C4-2B (cell line): Measurements from ENCODE around the gene PRPF19.

Source experiments
- CTCF ChIP-seq: fragments of 450-650 bp; conservative IDR thresholded peaks from 2 replicates; pipeline ENCODE4 v1.5.1; 2017; ENCODE audit warnings: mild to moderate bottlenecking
- ZFX ChIP-seq: fragments of 450-650 bp; IDR thresholded peaks from 2 replicates; pipeline ENCODE4 v1.6.1; 2017

DNA sequence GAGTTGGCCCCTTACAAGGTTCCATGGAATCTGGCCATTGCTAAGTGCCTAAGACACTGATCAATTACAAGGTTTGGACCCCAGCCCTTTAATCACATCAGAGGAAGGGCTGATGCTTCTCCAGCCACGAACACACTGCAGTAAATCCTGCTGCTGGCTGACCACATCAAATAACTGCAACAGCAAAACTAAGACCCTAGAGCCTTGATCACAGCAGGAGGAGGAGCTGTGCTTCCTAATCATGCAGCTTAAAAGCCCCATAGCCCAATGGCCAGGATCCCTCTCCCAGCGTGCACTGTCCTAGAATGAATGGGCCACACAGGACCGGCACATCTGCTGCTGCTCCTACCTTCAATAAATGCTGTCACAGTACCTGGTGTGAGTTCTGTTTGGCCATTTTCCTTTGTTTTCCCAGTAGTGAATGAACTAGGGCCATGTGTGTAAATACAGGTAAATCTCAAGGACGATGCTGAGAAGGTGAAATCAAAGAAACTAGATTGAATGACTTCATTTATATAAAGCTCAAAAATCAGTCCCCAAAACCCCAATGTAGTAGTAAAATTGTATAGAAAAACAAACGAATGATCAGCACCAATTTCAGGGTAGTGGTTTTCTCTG, 26.3 kb downstream of the PRPF19 start:
- TF ChIP-seq CTCF (no peak), ZFX (no peak)
